Measurements from ENCODE around the gene FOXO6. TPM values are rescaled to one million over a fixed set of nuclear protein-coding genes. Genes with fewer than 3 reads are reported as not detected.

Gene FOXO6
- total RNA-seq, 2 experiments from 2014 or later, result 1.2 to 2.2 TPM

- Histone ChIP-seq H3K27me3 (ENCODE audit: control insufficient read depth in 1 of 2, insufficient read depth in 2 of 2, low read length in 2 of 2) (peaks cover 10 to 27% of the 10 kb centered on the region in 2 experiments), H3K27ac (ENCODE audit: low read depth in 1 of 2, low read length in 2 of 2) (no peak overlapping the region), H3K36me3 (ENCODE audit: insufficient read depth, low read length) (no peaks in the 10 kb centered on the region), H3K4me1 (ENCODE audit: insufficient read depth, low read length) (peaks cover 7% of the 10 kb centered on the region), H3K4me3 (ENCODE audit: low read length) (no peak overlapping the region), H3K9me3 (ENCODE audit: control insufficient read depth in 1 of 2, insufficient read depth in 1 of 2, low read length in 2 of 2) (peaks cover 0 to 11% of the 10 kb centered on the region in 2 experiments)
- ChIA-PET CTCF (no interaction called here), POLR2A (no interaction called here)
- intact Hi-C loops (cut with DNase I, micrococcal nuclease), result no loop called here
- Mint-ChIP-seq H3K4me1 (ENCODE audit: low read depth) (no peaks in the 10 kb centered on the region), H3K4me3 (no peak overlapping the region), H3K27ac (no peak overlapping the region), H3K27me3 (peaks cover 40% of the 10 kb centered on the region), H3K36me3 (ENCODE audit: low read depth) (no peaks in the 10 kb centered on the region), H3K9me3 (no peaks in the 10 kb centered on the region)
- DNase-seq (no peak), ATAC-seq (ENCODE audit: poor library complexity) (no peak)
- no peak for TF ChIP-seq CTCF (IDR thresholded peaks at IDR 0.05)
Observed at GRCh38 chr1:41408691-41409090, 47.5 kb downstream of the FOXO6 start.

GRCh38 chr1:41409825-41410224, 48.6 kb downstream of the FOXO6 start:
- Mint-ChIP-seq H3K27me3 (peaks cover 39% of the 10 kb centered on the region), H3K4me3 (no peak overlapping the region), H3K27ac (no peak overlapping the region), H3K4me1 (ENCODE audit: low read depth) (no peaks in the 10 kb centered on the region), H3K9me3 (no peaks in the 10 kb centered on the region), H3K36me3 (ENCODE audit: low read depth) (no peaks in the 10 kb centered on the region)
- no peak overlapping the region for H3K27ac ChIP-seq (ENCODE audit: low read depth in 1 of 2, low read length in 2 of 2)
- TF ChIP-seq CTCF (IDR thresholded peaks at IDR 0.05), result no peak
- no peak for ATAC-seq (ENCODE audit: poor library complexity)
- H3K4me3 ChIP-seq (ENCODE audit: low read length), result no peak overlapping the region
- H3K36me3 ChIP-seq (ENCODE audit: insufficient read depth, low read length), result no peaks in the 10 kb centered on the region
- intact Hi-C loops (cut with DNase I, micrococcal nuclease), result no loop called here
- ChIA-PET POLR2A (interaction anchor here (0.6 kb wide), 1 partner anchor 1289 kb away, joined by 3 read pairs; no protein-coding TSS in a partner anchor), CTCF (no interaction called here)
- H3K4me1 ChIP-seq (ENCODE audit: insufficient read depth, low read length), result peaks cover under 1% of the 10 kb centered on the region
- H3K27me3 ChIP-seq (ENCODE audit: control insufficient read depth in 1 of 2, insufficient read depth in 2 of 2, low read length in 2 of 2), result peaks cover 5 to 21% of the 10 kb centered on the region in 2 experiments
- H3K9me3 ChIP-seq (ENCODE audit: control insufficient read depth in 1 of 2, insufficient read depth in 1 of 2, low read length in 2 of 2), result peaks cover 0 to 11% of the 10 kb centered on the region in 2 experiments
- no peak for DNase-seq

GRCh38 chr1:41410462-41410861, 49.2 kb downstream of the FOXO6 start:
- Mint-ChIP-seq H3K4me1 (ENCODE audit: low read depth) (no peaks in the 10 kb centered on the region), H3K36me3 (ENCODE audit: low read depth) (no peaks in the 10 kb centered on the region), H3K27me3 (peaks cover 34% of the 10 kb centered on the region), H3K9me3 (no peaks in the 10 kb centered on the region), H3K4me3 (no peak overlapping the region), H3K27ac (no peak overlapping the region)
- DNase-seq (no peak), ATAC-seq (ENCODE audit: poor library complexity) (no peak)
- no peaks in the 10 kb centered on the region for H3K4me1 ChIP-seq (ENCODE audit: insufficient read depth, low read length)
- peaks cover 0 to 11% of the 10 kb centered on the region in 2 experiments for H3K9me3 ChIP-seq (ENCODE audit: control insufficient read depth in 1 of 2, insufficient read depth in 1 of 2, low read length in 2 of 2)
- ChIA-PET POLR2A (interaction anchor here (0.6 kb wide), 1 partner anchor 1289 kb away, joined by 3 read pairs; no protein-coding TSS in a partner anchor), CTCF (no interaction called here)
- no peak for TF ChIP-seq CTCF (IDR thresholded peaks at IDR 0.05)
- H3K4me3 ChIP-seq (ENCODE audit: low read length), result no peak overlapping the region
- H3K27ac ChIP-seq (ENCODE audit: low read depth in 1 of 2, low read length in 2 of 2), result no peak overlapping the region
- peaks cover 5 to 21% of the 10 kb centered on the region in 2 experiments for H3K27me3 ChIP-seq (ENCODE audit: control insufficient read depth in 1 of 2, insufficient read depth in 2 of 2, low read length in 2 of 2)
- intact Hi-C loops (cut with DNase I, micrococcal nuclease), result no loop called here
- no peaks in the 10 kb centered on the region for H3K36me3 ChIP-seq (ENCODE audit: insufficient read depth, low read length)

All from CD4-positive, alpha-beta T cell (primary cell).